C4-2B (cell line): ENCODE data around the gene EVA1A.

Experiments
- ZFX ChIP-seq: fragments of 450-650 bp; IDR thresholded peaks from 2 replicates; pipeline ENCODE4 v1.6.1; 2017
- TF ChIP-seq, protein P1 (sequence below): fragments of 450-650 bp; conservative IDR thresholded peaks from 2 replicates; pipeline ENCODE4 v1.5.1; 2017; ENCODE audit warnings: mild to moderate bottlenecking

DNA sequence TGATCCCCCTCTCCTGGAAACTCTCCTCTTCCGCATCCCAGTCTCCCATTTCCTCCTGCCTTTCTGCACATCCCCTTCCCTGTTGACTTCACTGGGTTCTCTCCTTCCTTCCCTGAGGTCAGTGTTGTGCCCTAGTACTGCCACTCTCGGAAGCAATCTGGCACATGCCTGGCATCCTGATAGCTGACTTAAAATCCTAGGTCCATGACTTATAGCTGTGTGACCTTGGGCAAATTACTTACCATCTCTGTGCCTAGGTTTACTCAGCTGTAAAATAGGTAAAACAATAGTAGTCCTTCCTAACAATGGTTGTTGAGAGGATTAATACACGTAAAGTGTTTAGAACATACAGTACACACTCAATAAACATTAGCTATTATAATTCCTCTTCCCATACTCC lies 9.3 kb downstream of the EVA1A start:
- TF ChIP-seq, protein P1, sequence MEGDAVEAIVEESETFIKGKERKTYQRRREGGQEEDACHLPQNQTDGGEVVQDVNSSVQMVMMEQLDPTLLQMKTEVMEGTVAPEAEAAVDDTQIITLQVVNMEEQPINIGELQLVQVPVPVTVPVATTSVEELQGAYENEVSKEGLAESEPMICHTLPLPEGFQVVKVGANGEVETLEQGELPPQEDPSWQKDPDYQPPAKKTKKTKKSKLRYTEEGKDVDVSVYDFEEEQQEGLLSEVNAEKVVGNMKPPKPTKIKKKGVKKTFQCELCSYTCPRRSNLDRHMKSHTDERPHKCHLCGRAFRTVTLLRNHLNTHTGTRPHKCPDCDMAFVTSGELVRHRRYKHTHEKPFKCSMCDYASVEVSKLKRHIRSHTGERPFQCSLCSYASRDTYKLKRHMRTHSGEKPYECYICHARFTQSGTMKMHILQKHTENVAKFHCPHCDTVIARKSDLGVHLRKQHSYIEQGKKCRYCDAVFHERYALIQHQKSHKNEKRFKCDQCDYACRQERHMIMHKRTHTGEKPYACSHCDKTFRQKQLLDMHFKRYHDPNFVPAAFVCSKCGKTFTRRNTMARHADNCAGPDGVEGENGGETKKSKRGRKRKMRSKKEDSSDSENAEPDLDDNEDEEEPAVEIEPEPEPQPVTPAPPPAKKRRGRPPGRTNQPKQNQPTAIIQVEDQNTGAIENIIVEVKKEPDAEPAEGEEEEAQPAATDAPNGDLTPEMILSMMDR: no peak
- TF ChIP-seq ZFX: no peak
